ENCODE results near the gene ZNF423.

ZNF423 gene

GRCh38 chr16:49453021-49453420 lies 402.9 kb downstream of the ZNF423 start:
- Mint-ChIP-seq H3K4me3 (no peak overlapping the region), H3K36me3 (ENCODE audit: low read depth) (no peaks in the 10 kb centered on the region), H3K27me3 (ENCODE audit: low read depth, poor library complexity) (peaks cover 16% of the 10 kb centered on the region), H3K27ac (no peak overlapping the region), H3K4me1 (peaks cover 21% of the 10 kb centered on the region), H3K9me3 (no peaks in the 10 kb centered on the region)
- no peak for DNase-seq
- TF ChIP-seq CTCF (IDR thresholded peaks at IDR 0.05): no peak

DNA sequence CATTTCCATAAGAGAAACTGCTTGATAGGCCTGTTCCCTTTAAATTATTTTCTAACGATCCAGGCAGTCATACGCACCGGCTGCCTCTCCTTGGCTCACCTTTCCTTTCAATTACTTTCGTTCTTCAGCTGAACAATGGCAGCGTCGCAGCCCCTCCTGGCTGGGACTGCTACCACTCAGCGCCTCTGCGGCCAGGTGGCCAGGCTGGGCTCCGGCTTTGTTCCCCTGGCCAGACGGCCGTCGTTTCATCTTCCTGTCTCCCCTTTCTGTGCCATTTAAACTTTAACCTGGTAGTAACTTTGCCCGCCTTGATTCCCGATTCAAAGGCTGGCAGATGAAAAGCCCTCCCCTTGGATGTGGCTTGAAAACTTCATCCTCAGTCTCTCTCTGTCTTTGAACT lies 403.3 kb downstream of the ZNF423 start:
- H3K4me1 Mint-ChIP-seq: peaks cover 21% of the 10 kb centered on the region
- H3K9me3 Mint-ChIP-seq: no peaks in the 10 kb centered on the region
- H3K27me3 Mint-ChIP-seq (ENCODE audit: low read depth, poor library complexity): peaks cover 13% of the 10 kb centered on the region
- no peak for TF ChIP-seq CTCF (IDR thresholded peaks at IDR 0.05)
- H3K36me3 Mint-ChIP-seq (ENCODE audit: low read depth): no peaks in the 10 kb centered on the region
- no peak overlapping the region for H3K27ac Mint-ChIP-seq
- peak overlapping the region; percentile 54 for H3K4me3 Mint-ChIP-seq
- DNase-seq: no peak

DNA sequence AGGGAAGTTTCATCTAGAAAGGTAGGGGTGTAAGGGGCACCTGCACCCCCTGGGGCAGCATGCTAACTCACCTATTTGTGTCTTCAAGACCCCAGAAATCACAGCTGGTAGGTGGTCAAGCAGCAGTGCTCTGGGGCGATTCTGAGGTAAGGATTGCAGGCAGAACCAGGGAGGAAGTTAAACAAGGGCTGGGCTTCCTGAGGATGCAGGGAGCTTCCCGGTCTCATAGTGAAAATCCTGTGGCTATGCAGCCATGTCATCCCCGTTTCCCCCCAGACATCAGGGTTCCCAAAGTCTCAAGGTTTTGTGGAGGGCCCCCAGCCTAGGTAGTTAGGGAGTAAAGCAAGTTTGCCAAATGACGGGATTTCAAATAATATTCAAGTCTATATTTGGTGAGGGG lies 403.8 kb downstream of the ZNF423 start:
- Mint-ChIP-seq H3K4me3 (no peak overlapping the region), H3K27me3 (ENCODE audit: low read depth, poor library complexity) (peaks cover 13% of the 10 kb centered on the region), H3K9me3 (no peaks in the 10 kb centered on the region), H3K4me1 (peaks cover 21% of the 10 kb centered on the region), H3K36me3 (ENCODE audit: low read depth) (no peaks in the 10 kb centered on the region), H3K27ac (no peak overlapping the region)
- TF ChIP-seq CTCF (IDR thresholded peaks at IDR 0.05): no peak
- DNase-seq: no peak

DNA sequence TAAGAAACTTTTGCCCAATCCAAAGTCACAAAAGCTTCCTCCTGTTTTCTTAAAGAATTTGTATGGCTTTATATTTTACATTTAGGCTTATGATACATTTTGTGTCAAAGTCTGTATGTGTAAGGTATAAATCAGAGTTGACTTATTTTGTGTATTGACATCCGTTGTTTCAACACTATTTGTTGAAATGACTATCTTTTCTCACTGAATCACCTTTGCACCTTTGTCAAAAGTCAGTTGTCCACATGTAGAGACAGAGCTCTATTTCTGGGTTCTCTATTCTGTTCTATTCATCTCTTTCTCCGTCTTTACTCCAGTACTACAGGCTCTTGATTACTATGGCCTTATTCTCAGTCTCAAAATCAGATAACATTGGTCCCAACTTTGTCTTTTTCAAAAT lies 409.1 kb downstream of the ZNF423 start:
- Mint-ChIP-seq H3K4me3 (no peak overlapping the region), H3K27ac (no peak overlapping the region), H3K4me1 (peaks cover 29% of the 10 kb centered on the region), H3K9me3 (no peaks in the 10 kb centered on the region), H3K36me3 (ENCODE audit: low read depth) (no peaks in the 10 kb centered on the region), H3K27me3 (ENCODE audit: low read depth, poor library complexity) (peaks cover 16% of the 10 kb centered on the region)
- no peak for DNase-seq
- TF ChIP-seq CTCF (IDR thresholded peaks at IDR 0.05): no peak

GRCh38 chr16:49443576-49443975 lies 412.3 kb downstream of the ZNF423 start:
- H3K4me3 Mint-ChIP-seq: no peak overlapping the region
- no peak for DNase-seq
- TF ChIP-seq CTCF (IDR thresholded peaks at IDR 0.05): no peak
- peaks cover 52% of the 10 kb centered on the region for H3K4me1 Mint-ChIP-seq
- H3K27me3 Mint-ChIP-seq (ENCODE audit: low read depth, poor library complexity): peaks cover 16% of the 10 kb centered on the region
- H3K36me3 Mint-ChIP-seq (ENCODE audit: low read depth): no peaks in the 10 kb centered on the region
- H3K9me3 Mint-ChIP-seq: no peaks in the 10 kb centered on the region
- no peak overlapping the region for H3K27ac Mint-ChIP-seq

GRCh38 chr16:49442805-49443204 lies 413.1 kb downstream of the ZNF423 start:
- Mint-ChIP-seq H3K4me1 (peaks cover 58% of the 10 kb centered on the region), H3K36me3 (ENCODE audit: low read depth) (no peaks in the 10 kb centered on the region), H3K27ac (no peak overlapping the region), H3K4me3 (no peak overlapping the region), H3K9me3 (no peaks in the 10 kb centered on the region), H3K27me3 (ENCODE audit: low read depth, poor library complexity) (peaks cover 20% of the 10 kb centered on the region)
- no peak for DNase-seq
- TF ChIP-seq CTCF (IDR thresholded peaks at IDR 0.05): no peak

All from nephron progenitor cell (in vitro differentiated cells).